Kidney tubule cell (primary cell): Measurements from ENCODE around the gene LGI2.
"Not testable (repeated sequence)": the region's sequence is repeated elsewhere in the genome, so short reads cannot be mapped to it uniquely, and the experiment has no call there.

Source experiments
- DNase-seq: peaks from one replicate; pipeline ENCODE4 v3.0.0-alpha.2; 2018; ENCODE audit warnings: low spot score

LGI2 gene

GRCh38 chr4:25030277-25031076, at the start of gene LGI2:
LGI2 (minus strand) TSS chr4:25030946; CDS start chr4:25030693, 253 bp downstream.
- peak; percentile 15 for DNase-seq

GRCh38 chr4:25078523-25078922, 47.8 kb upstream of the LGI2 start:
- DNase-seq = no peak

GRCh38 chr4:25076625-25077398, 46.1 kb upstream of the LGI2 start:
- no peak for DNase-seq

- DNase-seq = peak; percentile 36
Measured at GRCh38 chr4:25075851-25076250, 45.1 kb upstream of the LGI2 start.

GRCh38 chr4:25075129-25075528, 44.4 kb upstream of the LGI2 start:
- DNase-seq = no peak

GRCh38 chr4:25070545-25070944, 39.8 kb upstream of the LGI2 start:
- DNase-seq = no peak

GRCh38 chr4:25069014-25069413, 38.3 kb upstream of the LGI2 start:
- DNase-seq = peak; percentile 62

GRCh38 chr4:25068386-25068785, 37.6 kb upstream of the LGI2 start:
- DNase-seq = no peak

- DNase-seq = peak; percentile 83
Measured at GRCh38 chr4:25065932-25066590, 35.3 kb upstream of the LGI2 start.

GRCh38 chr4:25065431-25065858, 34.7 kb upstream of the LGI2 start:
- DNase-seq = peak; percentile 84

GRCh38 chr4:25064447-25064846, 33.7 kb upstream of the LGI2 start:
- DNase-seq = peak; percentile 38

GRCh38 chr4:25063116-25063515, 32.4 kb upstream of the LGI2 start:
- DNase-seq = no peak

- no peak for DNase-seq
Measured at GRCh38 chr4:25062098-25062497, 31.4 kb upstream of the LGI2 start.

- no peak for DNase-seq
Measured at GRCh38 chr4:25061602-25062001, 30.9 kb upstream of the LGI2 start.

GRCh38 chr4:25060963-25061340, 30.2 kb upstream of the LGI2 start:
- no peak for DNase-seq

- DNase-seq = no peak
Measured at GRCh38 chr4:25060241-25060962, 29.7 kb upstream of the LGI2 start.

GRCh38 chr4:25059791-25060190, 29.0 kb upstream of the LGI2 start:
- no peak for DNase-seq

- no peak for DNase-seq
Measured at GRCh38 chr4:25058796-25059195, 28.1 kb upstream of the LGI2 start.

- no peak for DNase-seq
Measured at GRCh38 chr4:25057299-25057698, 26.6 kb upstream of the LGI2 start.

GRCh38 chr4:25052037-25052436, 21.3 kb upstream of the LGI2 start:
- not testable (repeated sequence) for DNase-seq

- DNase-seq = no peak
Measured at GRCh38 chr4:25051534-25051933, 20.8 kb upstream of the LGI2 start.
